Breast epithelium (tissue), 3 donors: ENCODE measurements around the gene FDPS.

Source experiments
- CTCF ChIP-seq, 3 donors: fragments of 450-650 bp; IDR thresholded peaks; one replicate each; pipeline ENCODE4 v1.5.1; 2016 to 2017; ENCODE audit warnings: antibody characterized with exemption in 3 of 3, mild to moderate bottlenecking in 3 of 3, moderate library complexity in 3 of 3
- POLR2A ChIP-seq: fragments of 450-650 bp; IDR thresholded peaks from one replicate; pipeline ENCODE4 v1.6.1; 2016; ENCODE audit warnings: antibody characterized with exemption, mild to moderate bottlenecking, moderate library complexity
- POLR2AphosphoS5 ChIP-seq, 3 donors: sonication (generic); formaldehyde crosslinking; IDR thresholded peaks; one replicate each; pipeline ENCODE4 v1.6.1; 2017; ENCODE audit warnings: antibody characterized with exemption in 3 of 3

- no peak for TF ChIP-seq CTCF (IDR thresholded peaks at IDR 0.05)
- no peak for TF ChIP-seq POLR2AphosphoS5 (IDR thresholded peaks at IDR 0.05)
- TF ChIP-seq POLR2A = no peak
Observed at GRCh38 chr1:155319536-155319935, 10.9 kb downstream of the FDPS start.
